Ascending aorta (tissue), 2 donors: Measurements from ENCODE around the gene CELA2A. TPM values are rescaled to one million over a fixed set of nuclear protein-coding genes. Genes with fewer than 3 reads are reported as not detected.

Experiments
- DNase-seq, 2 donors: peaks; one replicate each; pipeline ENCODE4 v3.0.0-alpha.2; 2019; ENCODE audit warnings: low spot score in 2 of 2
- H3K27ac ChIP-seq, 2 donors: fragments of 200-600 bp; sonication (generic); one replicate each; pipeline ENCODE4 v1.5.1; 2016 to 2017; ENCODE audit warnings: mild to moderate bottlenecking in 1 of 2
- H3K27me3 ChIP-seq: fragments of 200-600 bp; sonication (generic); one replicate; pipeline ENCODE4 v1.5.1; 2017
- H3K36me3 ChIP-seq, 2 donors: fragments of 200-600 bp; sonication (generic); one replicate each; pipeline ENCODE4 v1.5.1; 2016
- H3K4me1 ChIP-seq, 2 donors: fragments of 200-600 bp; sonication (generic); one replicate each; pipeline ENCODE4 v1.5.1; 2016 to 2017; ENCODE audit warnings: mild to moderate bottlenecking in 1 of 2
- H3K4me3 ChIP-seq, 2 donors: fragments of 200-600 bp; sonication (generic); one replicate each; pipeline ENCODE4 v1.5.1; 2016 to 2017; ENCODE audit warnings: mild to moderate bottlenecking in 1 of 2
- H3K9me3 ChIP-seq, 2 donors: fragments of 200-600 bp; sonication (generic); one replicate each; pipeline ENCODE4 v1.5.1; 2016
- CTCF ChIP-seq, 3 experiments: fragments of 200-600 bp in 2 of 3; fragments of 450-650 bp in 1 of 3; sonication (generic) in 2 of 3; IDR thresholded peaks; one replicate each; pipeline ENCODE4 v1.5.1; 2016 to 2019; ENCODE audit warnings: antibody characterized with exemption in 3 of 3, mild to moderate bottlenecking in 1 of 3, moderate library complexity in 1 of 3
- intact Hi-C: fragments of 100-400 bp; cut with DNase I; formaldehyde crosslinking; loops from one replicate; pipeline ENCODE4 v1.15.1; 2023
- total RNA-seq: library from RNA; depleted of rRNA; stranded (reverse); fragments of >200 nt; gene quantifications from one replicate; pipeline ENCODE4 v1.1.0, GENCODE V29; 2016

Gene CELA2A
- not detected for total RNA-seq

- TF ChIP-seq CTCF (IDR thresholded peaks at IDR 0.05), result no peak
- Histone ChIP-seq H3K4me3 (no peak within 1 kb of the TSS), H3K9me3 (no peaks in the 10 kb centered on the region), H3K27ac (no peak within 1 kb of the TSS), H3K36me3 (no peaks in the 10 kb centered on the region), H3K4me1 (no peaks in the 10 kb centered on the region), H3K27me3 (no peaks in the 10 kb centered on the region)
- no peak for DNase-seq
- intact Hi-C loops, result no loop called here
Measured at GRCh38 chr1:15456313-15456954, at the start of gene CELA2A. Gene CELA2A, plus strand, starts transcription at chr1:15456732. Its CDS starts 22 bp downstream, at chr1:15456754.

- Histone ChIP-seq H3K27ac (peak overlapping the region; percentile 64 to 68), H3K36me3 (no peaks in the 10 kb centered on the region), H3K9me3 (no peaks in the 10 kb centered on the region), H3K4me1 (peaks cover 10 to 31% of the 10 kb centered on the region in 2 donors), H3K4me3 (no peak overlapping the region), H3K27me3 (no peaks in the 10 kb centered on the region)
- no peak for DNase-seq
- intact Hi-C loops, result loop anchor here (5.0 to 10.0 kb wide), 2 partner anchors 35 to 253 kb away; partner anchors contain the start of gene TMEM51
- TF ChIP-seq CTCF (IDR thresholded peaks at IDR 0.05), result no peak
Measured at GRCh38 chr1:15407580-15407979, 49.0 kb upstream of the CELA2A start.

GRCh38 chr1:15408890-15409387 is 47.6 kb upstream of the CELA2A start:
- H3K27ac ChIP-seq, result peak overlapping the region; percentile 23 to 59
- H3K4me3 ChIP-seq, result peak overlapping the region; percentile 95 to 96
- no peaks in the 10 kb centered on the region for H3K9me3 ChIP-seq
- no peak for DNase-seq
- intact Hi-C loops, result loop anchor here (5.0 to 10.0 kb wide), 2 partner anchors 37 to 254 kb away; partner anchors contain the start of gene TMEM51
- H3K4me1 ChIP-seq, result peaks cover 10 to 35% of the 10 kb centered on the region in 2 donors
- TF ChIP-seq CTCF (IDR thresholded peaks at IDR 0.05), result no peak
- H3K36me3 ChIP-seq, result no peaks in the 10 kb centered on the region
- no peaks in the 10 kb centered on the region for H3K27me3 ChIP-seq

GRCh38 chr1:15409388-15410222 is 46.9 kb upstream of the CELA2A start, which contains the start of gene EFHD2:
Gene EFHD2, plus strand, starts transcription at chr1:15409888. Its CDS starts 84 bp downstream, at chr1:15409972.
- DNase-seq, result peak; percentile 46 to 90
- Histone ChIP-seq H3K27ac (peak within 1 kb of the TSS; percentile 52 to 59), H3K36me3 (no peaks in the 10 kb centered on the region), H3K27me3 (no peaks in the 10 kb centered on the region), H3K9me3 (no peaks in the 10 kb centered on the region), H3K4me3 (peak within 1 kb of the TSS; percentile 95 to 96), H3K4me1 (peaks cover 10 to 35% of the 10 kb centered on the region in 2 donors)
- intact Hi-C loops, result loop anchor here (2.0 to 10.0 kb wide), 4 partner anchors 37 to 255 kb away; partner anchors contain the start of gene TMEM51
- TF ChIP-seq CTCF (IDR thresholded peaks at IDR 0.05), result no peak

GRCh38 chr1:15410223-15410883 is 46.2 kb upstream of the CELA2A start:
- H3K9me3 ChIP-seq, result no peaks in the 10 kb centered on the region
- H3K27ac ChIP-seq, result peak overlapping the region in 1 of 2 donors; percentile 52
- no peaks in the 10 kb centered on the region for H3K27me3 ChIP-seq
- DNase-seq, result no peak
- peaks cover 10 to 35% of the 10 kb centered on the region in 2 donors for H3K4me1 ChIP-seq
- peak overlapping the region; percentile 95 to 96 for H3K4me3 ChIP-seq
- intact Hi-C loops, result loop anchor here (2.0 to 5.0 kb wide), 2 partner anchors 74 to 83 kb away; no protein-coding TSS in a partner anchor
- H3K36me3 ChIP-seq, result no peaks in the 10 kb centered on the region
- TF ChIP-seq CTCF (IDR thresholded peaks at IDR 0.05), result no peak
